Measurements from ENCODE around the gene PLA2G2F.

PLA2G2F gene

DNA sequence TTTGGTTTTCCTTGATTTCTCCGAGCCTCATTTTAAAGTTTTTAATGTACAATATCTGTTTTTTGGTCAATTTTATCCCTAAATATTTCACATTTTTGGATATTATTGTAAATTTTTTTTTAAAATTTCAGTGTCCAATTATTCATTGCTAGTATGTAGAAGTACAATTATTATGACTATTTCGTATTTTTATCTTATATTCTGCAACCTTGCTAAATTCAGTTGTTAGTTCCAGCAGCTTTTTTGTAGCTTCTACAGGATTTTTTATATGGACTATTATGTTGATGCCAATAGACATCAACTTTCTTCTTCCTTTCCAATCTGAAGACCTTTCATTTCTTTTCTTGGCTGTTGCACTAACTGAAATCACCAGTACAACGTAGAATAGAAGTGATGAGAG, 4.1 kb upstream of the PLA2G2F start:
- DNase-seq (ENCODE audit: low read depth) = no peak
- TF ChIP-seq, protein P1, sequence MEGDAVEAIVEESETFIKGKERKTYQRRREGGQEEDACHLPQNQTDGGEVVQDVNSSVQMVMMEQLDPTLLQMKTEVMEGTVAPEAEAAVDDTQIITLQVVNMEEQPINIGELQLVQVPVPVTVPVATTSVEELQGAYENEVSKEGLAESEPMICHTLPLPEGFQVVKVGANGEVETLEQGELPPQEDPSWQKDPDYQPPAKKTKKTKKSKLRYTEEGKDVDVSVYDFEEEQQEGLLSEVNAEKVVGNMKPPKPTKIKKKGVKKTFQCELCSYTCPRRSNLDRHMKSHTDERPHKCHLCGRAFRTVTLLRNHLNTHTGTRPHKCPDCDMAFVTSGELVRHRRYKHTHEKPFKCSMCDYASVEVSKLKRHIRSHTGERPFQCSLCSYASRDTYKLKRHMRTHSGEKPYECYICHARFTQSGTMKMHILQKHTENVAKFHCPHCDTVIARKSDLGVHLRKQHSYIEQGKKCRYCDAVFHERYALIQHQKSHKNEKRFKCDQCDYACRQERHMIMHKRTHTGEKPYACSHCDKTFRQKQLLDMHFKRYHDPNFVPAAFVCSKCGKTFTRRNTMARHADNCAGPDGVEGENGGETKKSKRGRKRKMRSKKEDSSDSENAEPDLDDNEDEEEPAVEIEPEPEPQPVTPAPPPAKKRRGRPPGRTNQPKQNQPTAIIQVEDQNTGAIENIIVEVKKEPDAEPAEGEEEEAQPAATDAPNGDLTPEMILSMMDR (IDR thresholded peaks at IDR 0.05; ENCODE audit: control insufficient read depth, insufficient read depth, low read depth, low read length, missing control alignments) = no peak
- no peak overlapping the region for H3K4me3 ChIP-seq (ENCODE audit: control insufficient read depth, low read depth, low read length)

DNA sequence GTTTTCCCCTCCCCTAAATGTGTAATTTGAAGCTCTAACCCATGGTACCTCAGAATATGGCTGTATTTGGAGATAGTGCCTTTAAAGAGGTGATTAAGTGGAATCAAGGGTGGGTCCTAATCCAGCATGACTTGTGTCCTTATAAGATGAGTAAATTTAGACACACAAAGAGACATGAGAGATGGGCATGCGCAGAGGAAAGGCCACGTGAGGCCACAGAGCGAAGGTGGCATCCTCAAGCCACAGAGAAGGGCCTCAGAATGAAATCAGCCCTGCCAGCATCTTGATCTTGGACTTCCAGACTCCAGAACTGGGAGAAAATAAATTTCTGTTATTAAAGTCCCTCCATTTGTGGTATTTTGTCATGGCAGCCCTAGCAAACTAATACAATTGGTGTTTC, 2.9 kb upstream of the PLA2G2F start:
- TF ChIP-seq, protein P1 (IDR thresholded peaks at IDR 0.05; ENCODE audit: control insufficient read depth, insufficient read depth, low read depth, low read length, missing control alignments) = no peak
- no peak for DNase-seq (ENCODE audit: low read depth)
- H3K4me3 ChIP-seq (ENCODE audit: control insufficient read depth, low read depth, low read length) = no peak overlapping the region

DNA sequence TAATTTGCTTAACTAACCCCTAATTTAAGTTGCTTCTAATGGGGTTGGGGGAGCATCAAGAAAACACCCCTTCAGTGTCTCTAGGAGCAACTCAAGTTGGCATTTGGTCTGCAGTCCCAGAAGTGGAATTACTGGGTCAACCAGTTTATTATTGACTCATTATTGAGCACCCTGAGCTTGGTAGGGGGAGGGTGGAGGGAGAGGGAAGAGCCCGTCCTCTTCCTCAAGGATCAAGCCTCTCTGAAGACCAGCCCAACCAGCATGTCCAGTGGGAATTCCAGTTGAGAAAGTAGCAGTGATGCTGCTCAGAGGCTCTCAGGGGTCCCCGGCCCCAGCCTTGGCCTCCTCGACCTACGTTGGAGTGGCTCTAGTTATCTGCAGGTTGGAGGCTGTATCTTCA, 2.1 kb upstream of the PLA2G2F start:
- no peak overlapping the region for H3K4me3 ChIP-seq (ENCODE audit: control insufficient read depth, low read depth, low read length)
- TF ChIP-seq, protein P1 (IDR thresholded peaks at IDR 0.05; ENCODE audit: control insufficient read depth, insufficient read depth, low read depth, low read length, missing control alignments) = no peak
- no peak for DNase-seq (ENCODE audit: low read depth)

DNA sequence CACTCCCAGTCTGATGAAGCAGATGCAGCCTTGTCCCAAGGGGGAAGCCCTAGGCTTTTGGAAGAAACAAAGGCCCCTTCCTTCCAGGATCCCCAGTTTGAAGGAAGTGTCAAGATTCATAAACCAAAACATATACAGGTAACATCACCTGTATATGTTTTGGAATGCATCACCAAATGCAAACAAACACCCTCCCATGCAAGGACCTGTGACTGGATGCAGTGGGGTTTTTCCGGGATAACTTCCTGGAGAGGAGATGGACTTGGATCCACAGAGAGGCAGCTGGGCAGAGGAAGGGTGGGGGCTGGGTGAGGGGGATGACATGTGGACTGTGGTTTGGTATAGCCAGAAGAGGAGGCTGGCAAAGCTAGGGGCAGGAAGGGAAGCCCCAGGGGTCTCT, 1.5 kb upstream of the PLA2G2F start:
- TF ChIP-seq, protein P1 (IDR thresholded peaks at IDR 0.05; ENCODE audit: control insufficient read depth, insufficient read depth, low read depth, low read length, missing control alignments) = no peak
- no peak for DNase-seq (ENCODE audit: low read depth)
- no peak overlapping the region for H3K4me3 ChIP-seq (ENCODE audit: control insufficient read depth, low read depth, low read length)

DNA sequence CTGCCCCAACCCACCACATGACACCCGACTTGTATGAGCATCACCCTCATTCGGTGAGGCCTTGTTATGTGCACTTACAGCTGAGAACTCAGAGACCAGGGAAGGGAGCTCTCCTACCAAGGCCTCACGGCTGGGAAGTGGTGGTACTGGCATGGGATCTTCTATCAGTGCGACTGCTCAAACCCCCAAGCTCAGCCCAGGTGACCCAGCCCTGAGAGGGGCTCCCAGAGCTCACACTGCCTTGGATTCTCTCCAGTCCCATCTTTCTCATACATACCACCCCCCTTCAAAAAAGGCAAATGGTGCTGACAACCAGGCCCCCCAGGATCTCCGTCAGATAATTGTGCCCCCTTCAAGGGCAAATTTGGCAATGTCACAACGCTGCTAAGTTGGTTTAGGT, 777 bp upstream of the PLA2G2F start:
- TF ChIP-seq, protein P1 (IDR thresholded peaks at IDR 0.05; ENCODE audit: control insufficient read depth, insufficient read depth, low read depth, low read length, missing control alignments) = no peak
- no peak overlapping the region for H3K4me3 ChIP-seq (ENCODE audit: control insufficient read depth, low read depth, low read length)
- DNase-seq (ENCODE audit: low read depth) = no peak

DNA sequence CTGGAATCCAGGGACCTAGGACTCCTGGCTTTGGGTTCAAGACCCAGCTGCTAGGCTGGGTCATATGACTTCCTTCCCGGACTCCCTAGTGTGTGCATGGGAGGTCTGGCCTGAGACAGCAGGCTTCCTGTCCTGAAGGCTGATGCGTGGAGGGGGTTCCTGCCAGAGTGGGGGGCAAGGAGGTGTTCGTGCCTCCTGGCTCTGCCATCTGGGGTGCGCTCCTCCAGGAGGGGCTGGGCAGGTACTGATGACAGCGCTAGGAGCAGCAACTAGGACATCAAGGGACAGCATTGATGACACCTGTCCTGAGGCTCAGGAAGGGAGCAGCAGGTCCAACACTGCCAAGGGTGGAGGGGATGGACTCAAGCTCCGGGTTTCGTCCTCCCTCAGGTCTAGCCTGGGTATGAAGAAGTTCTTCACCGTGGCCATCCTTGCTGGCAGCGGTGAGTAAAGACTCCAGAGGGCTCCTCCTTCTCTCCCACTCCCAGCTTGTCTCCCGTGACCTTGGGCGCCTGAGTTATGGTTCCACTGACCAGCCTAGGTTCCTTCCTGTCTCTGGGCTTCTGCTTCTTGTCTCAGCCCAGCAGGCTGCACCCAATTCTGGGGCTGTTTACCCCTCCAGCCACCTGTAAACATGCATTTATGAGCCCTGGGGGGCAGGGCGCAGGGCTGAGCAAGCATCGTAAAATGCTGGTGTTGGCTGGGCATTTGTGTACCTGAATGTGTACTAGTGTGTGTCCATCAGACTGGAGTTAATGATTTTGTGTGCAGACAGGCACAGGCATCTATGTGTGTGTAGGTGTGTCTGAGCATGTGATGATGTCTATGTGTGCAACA, 871 bp downstream of the PLA2G2F start:
- no peak for DNase-seq (ENCODE audit: low read depth)
- H3K4me3 ChIP-seq (ENCODE audit: control insufficient read depth, low read depth, low read length) = no peak overlapping the region
- TF ChIP-seq, protein P1 (IDR thresholded peaks at IDR 0.05; ENCODE audit: control insufficient read depth, insufficient read depth, low read depth, low read length, missing control alignments) = no peak

Data from AG09309 (cell line).